NT2/D1 (cell line): ENCODE measurements around the gene CBX8.

Experiments
- SUZ12 ChIP-seq: IDR thresholded peaks from 2 replicates; pipeline ENCODE4 v1.6.1; 2011; ENCODE audit not compliant: insufficient read length, insufficient read depth; ENCODE audit errors: extremely low read depth
- YY1 ChIP-seq: IDR thresholded peaks from 2 replicates; pipeline ENCODE4 v1.6.1; 2011; ENCODE audit not compliant: insufficient read length, insufficient read depth

DNA sequence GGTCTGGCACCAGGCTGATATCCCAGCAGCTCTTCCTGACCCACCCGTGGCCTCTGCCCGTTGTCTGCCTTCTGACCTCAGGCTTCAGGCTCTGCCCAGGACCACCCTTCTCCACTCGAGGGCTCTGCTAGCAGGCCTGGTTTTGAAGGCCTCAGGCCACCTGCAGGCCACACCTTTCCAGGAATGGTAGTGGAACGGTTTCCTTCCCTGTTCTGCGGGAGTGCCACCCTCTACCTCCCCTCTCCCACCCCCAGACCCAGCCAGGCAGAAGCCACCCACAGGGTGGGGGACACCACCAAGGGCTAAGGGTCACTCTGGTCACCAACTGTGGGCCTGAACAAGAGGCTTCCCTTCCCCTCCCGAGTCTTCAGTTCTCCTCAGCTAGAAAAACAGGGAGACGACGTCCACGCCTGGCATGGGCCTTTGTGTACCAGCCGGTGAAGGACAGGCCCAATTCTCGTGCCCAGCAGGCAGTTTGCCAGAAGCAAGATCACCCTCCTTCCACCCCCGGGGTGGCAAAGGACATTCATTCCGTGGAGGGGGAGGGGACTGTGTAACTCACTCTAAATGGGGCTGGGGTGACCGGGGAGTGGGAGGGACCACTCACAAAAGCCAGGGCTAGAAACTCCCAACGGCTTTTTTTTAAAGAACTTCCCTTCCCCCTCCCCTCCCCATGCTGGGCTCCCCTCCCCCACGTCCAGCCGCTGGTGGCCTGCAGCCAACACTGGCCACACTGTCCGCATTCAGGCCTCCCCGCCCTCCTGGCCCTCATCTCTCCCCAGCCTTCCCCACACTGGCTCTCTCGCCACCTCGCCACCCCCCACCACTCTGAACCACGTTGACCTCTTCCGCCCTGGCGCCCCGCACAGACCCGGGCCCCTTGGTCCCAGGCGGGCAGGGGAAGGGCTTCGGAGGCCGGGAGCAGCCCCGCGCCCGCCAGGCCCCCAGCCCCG is 34.7 kb upstream of the CBX8 start:
- TF ChIP-seq YY1 (no peak), SUZ12 (no peak)
